ENCODE measurements around the gene CDC20.

DNA sequence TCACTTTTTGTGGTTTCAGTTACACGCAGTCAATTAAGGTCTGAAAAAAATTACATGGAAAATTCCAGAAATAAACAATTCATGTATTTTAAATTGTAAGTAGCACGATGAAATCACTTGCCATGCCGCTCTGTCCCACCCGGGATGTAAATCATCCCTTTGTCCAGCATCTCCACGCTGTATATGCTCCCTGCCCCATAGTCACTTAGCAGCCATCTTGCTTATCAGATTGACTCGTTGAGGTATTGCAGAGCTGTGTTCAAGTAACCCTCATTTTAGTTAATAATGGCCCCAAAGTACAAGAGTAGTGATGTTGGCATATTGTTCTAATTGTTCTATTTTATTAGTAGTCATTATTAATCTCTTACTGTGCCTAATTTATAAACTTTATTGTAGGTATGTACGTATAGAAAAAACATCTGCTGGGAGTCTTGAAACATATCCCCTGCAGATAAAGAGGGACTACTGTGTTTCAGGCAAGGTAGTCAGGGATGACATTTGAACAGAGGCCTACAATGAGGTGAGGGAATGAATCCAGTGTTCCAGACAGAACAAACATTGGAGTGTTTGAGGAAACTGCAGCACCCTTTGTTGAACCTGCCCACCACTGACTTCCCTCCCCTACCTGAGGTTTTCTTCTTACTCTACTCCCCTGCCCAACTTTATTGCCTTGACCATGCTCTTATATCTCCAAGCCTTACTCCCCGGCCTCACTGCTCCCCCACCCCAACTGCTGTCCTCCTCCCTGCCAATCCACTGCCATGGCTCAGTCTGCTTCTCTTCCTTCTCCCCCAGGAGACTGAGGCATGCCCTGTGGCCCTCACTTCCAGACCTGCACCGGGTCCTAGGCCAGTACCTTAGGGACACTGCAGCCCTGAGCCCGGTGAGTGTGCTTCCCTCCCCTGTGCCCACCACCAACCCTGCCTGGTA lies 7.1 kb upstream of the CDC20 start:
- TF ChIP-seq, protein P1, sequence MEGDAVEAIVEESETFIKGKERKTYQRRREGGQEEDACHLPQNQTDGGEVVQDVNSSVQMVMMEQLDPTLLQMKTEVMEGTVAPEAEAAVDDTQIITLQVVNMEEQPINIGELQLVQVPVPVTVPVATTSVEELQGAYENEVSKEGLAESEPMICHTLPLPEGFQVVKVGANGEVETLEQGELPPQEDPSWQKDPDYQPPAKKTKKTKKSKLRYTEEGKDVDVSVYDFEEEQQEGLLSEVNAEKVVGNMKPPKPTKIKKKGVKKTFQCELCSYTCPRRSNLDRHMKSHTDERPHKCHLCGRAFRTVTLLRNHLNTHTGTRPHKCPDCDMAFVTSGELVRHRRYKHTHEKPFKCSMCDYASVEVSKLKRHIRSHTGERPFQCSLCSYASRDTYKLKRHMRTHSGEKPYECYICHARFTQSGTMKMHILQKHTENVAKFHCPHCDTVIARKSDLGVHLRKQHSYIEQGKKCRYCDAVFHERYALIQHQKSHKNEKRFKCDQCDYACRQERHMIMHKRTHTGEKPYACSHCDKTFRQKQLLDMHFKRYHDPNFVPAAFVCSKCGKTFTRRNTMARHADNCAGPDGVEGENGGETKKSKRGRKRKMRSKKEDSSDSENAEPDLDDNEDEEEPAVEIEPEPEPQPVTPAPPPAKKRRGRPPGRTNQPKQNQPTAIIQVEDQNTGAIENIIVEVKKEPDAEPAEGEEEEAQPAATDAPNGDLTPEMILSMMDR (IDR thresholded peaks at IDR 0.05), result no peak
- no peak for TF ChIP-seq POLR2A (IDR thresholded peaks at IDR 0.05)

Measured in adrenal gland (tissue), 5 donors.